ENCODE results near the gene PPM1G. TPM values are rescaled to one million over a fixed set of nuclear protein-coding genes. Genes with fewer than 3 reads are reported as not detected.

The PPM1G gene, protein sequence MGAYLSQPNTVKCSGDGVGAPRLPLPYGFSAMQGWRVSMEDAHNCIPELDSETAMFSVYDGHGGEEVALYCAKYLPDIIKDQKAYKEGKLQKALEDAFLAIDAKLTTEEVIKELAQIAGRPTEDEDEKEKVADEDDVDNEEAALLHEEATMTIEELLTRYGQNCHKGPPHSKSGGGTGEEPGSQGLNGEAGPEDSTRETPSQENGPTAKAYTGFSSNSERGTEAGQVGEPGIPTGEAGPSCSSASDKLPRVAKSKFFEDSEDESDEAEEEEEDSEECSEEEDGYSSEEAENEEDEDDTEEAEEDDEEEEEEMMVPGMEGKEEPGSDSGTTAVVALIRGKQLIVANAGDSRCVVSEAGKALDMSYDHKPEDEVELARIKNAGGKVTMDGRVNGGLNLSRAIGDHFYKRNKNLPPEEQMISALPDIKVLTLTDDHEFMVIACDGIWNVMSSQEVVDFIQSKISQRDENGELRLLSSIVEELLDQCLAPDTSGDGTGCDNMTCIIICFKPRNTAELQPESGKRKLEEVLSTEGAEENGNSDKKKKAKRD
- total RNA-seq: 10 to 100 TPM; 28.2 to 51.1 (median 41.4) TPM

DNA sequence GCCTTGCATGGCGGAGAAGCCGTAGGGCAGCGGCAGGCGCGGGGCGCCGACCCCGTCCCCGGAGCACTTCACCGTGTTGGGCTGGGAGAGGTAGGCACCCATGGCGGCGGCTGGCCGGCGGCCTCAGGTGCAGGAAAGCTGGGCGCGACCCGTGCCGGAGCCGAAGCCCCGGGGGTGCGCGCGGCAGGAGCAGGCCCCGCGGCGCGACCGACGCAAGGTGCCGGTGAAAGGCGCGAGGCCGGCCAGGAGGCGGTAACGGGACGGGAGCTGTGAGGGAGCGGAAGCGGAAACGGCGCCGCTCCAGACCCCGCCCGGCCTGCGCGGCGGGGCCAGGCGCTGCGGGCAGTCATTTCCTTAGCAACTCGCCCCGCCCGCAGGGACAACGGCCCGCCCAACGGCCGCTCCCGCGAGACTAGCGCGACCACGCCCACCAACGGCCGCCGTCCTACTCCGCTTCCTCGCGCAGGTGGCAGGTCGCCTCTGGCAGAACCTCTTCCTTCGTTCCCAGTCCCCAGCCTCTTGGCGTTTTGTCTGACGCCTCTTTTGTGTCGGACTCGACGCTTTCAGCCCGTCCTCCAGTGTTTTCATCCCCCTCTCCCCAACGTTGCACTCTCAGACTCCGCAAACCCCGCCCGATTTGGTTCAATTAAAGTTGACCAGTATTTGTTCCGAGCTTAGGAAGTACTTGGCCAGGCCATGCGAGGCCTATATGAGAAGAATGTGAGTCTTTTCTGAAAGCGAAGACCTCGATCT, at the start of gene PPM1G:
Gene PPM1G, minus strand, starts transcription at position 271 of the 753 bp plus-strand sequence. Its CDS starts 169 bp downstream, at position 102.
- TF ChIP-seq, protein P1, sequence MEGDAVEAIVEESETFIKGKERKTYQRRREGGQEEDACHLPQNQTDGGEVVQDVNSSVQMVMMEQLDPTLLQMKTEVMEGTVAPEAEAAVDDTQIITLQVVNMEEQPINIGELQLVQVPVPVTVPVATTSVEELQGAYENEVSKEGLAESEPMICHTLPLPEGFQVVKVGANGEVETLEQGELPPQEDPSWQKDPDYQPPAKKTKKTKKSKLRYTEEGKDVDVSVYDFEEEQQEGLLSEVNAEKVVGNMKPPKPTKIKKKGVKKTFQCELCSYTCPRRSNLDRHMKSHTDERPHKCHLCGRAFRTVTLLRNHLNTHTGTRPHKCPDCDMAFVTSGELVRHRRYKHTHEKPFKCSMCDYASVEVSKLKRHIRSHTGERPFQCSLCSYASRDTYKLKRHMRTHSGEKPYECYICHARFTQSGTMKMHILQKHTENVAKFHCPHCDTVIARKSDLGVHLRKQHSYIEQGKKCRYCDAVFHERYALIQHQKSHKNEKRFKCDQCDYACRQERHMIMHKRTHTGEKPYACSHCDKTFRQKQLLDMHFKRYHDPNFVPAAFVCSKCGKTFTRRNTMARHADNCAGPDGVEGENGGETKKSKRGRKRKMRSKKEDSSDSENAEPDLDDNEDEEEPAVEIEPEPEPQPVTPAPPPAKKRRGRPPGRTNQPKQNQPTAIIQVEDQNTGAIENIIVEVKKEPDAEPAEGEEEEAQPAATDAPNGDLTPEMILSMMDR (IDR thresholded peaks at IDR 0.05; ENCODE audit: low read depth): no peak

DNA sequence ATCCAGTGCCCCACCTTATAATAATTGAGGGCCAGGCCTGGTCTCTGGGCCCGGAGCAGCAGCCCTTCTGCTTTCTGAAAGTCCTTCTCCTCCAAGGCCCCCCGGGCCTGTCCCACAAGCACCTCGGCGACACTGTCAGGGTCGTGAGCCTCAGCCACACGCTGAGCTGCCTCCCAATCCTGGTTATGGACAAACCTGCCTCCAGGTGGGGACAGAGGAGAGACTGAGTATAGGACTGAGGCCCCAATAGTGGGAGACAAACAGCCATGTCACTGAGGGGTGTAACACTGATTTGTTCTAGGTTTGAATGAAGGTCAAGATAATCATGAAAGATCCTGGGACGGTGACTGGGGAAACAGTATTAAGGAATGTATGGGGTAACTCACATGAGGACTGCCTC, 44.6 kb upstream of the PPM1G start:
- TF ChIP-seq, protein P1 (IDR thresholded peaks at IDR 0.05; ENCODE audit: low read depth): no peak

- TF ChIP-seq, protein P1 (IDR thresholded peaks at IDR 0.05; ENCODE audit: low read depth): no peak
Observed at GRCh38 chr2:27451095-27451494, 41.7 kb upstream of the PPM1G start.

DNA sequence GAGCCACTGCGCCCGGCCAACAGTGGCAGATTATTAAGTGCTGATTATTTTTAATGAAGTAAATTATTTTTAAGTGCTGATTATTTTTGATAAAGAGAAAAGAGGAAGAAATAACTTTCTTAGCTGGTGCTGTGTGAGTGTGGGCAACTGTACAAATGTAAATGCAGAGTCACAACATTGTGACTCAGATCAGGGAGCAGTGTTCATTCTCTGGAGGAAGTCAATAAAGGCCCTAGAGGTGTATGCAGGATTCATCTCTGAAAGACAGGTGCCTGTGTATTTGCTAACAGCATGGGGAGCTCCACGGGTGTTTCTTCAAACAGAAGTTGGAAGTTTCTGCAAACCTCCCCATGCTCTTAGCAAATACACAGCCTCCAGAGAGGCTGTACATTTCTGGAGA, 39.0 kb upstream of the PPM1G start:
- TF ChIP-seq, protein P1 (IDR thresholded peaks at IDR 0.05; ENCODE audit: low read depth): no peak

DNA sequence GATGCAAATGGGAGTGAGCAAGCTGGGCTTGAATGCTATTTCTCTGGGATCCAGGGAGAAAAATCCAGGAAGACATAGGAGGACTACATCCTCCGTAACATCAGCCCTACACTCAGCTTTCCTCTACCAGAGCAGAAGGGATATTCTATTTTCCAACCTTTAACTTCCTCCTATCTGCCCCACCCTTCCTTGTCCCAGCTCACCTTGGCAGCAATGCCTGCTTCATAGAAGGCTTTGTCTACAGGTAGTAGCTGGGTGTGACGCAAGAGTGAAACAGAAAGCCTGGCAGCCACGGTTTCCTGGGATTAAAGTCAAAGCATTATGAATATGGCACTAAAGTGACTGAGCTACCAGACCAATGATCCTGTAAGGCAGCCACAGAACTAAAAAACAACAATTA, 36.7 kb upstream of the PPM1G start:
- TF ChIP-seq, protein P1 (IDR thresholded peaks at IDR 0.05; ENCODE audit: low read depth): no peak

GRCh38 chr2:27445615-27446014, 36.2 kb upstream of the PPM1G start:
- TF ChIP-seq, protein P1 (IDR thresholded peaks at IDR 0.05; ENCODE audit: low read depth): no peak

- TF ChIP-seq, protein P1 (IDR thresholded peaks at IDR 0.05; ENCODE audit: low read depth): no peak
Observed at GRCh38 chr2:27445155-27445554, 35.8 kb upstream of the PPM1G start.

All from subcutaneous adipose tissue (tissue), 4 donors.